Vagina (tissue), 2 donors: ENCODE data around the gene SMYD1.

ENCODE experiments used
- CTCF ChIP-seq, 3 experiments: fragments of 450-650 bp in 2 of 3; fragments of 200-600 bp in 1 of 3; sonication (generic) in 1 of 3; IDR thresholded peaks; one replicate each; pipeline ENCODE4 v1.5.1; 2017 to 2019; ENCODE audit warnings: antibody characterized with exemption in 3 of 3, mild to moderate bottlenecking in 2 of 3, moderate library complexity in 2 of 3
- POLR2A ChIP-seq, 2 donors: fragments of 450-650 bp; IDR thresholded peaks; one replicate each; pipeline ENCODE4 v1.6.1; 2017; ENCODE audit warnings: antibody characterized with exemption in 2 of 2, mild to moderate bottlenecking in 2 of 2, moderate library complexity in 2 of 2

- TF ChIP-seq POLR2A (IDR thresholded peaks at IDR 0.05): no peak
- TF ChIP-seq CTCF (IDR thresholded peaks at IDR 0.05): no peak
Measured at GRCh38 chr2:88125924-88126771, 58.5 kb downstream of the SMYD1 start.
